BE2C (cell line): ENCODE results near the gene AIFM1.

ENCODE experiments used
- DNase-seq: peaks from one replicate; pipeline ENCODE4 v3.0.0-alpha.2; 2020
- H3K27me3 ChIP-seq: fragments of 250-450 bp; sonication (Bioruptor Pico); 2 replicates; pipeline ENCODE4 v1.5.1; 2020; ENCODE audit warnings: mild to moderate bottlenecking
- H3K36me3 ChIP-seq: fragments of 250-450 bp; sonication (Bioruptor Pico); 2 replicates; pipeline ENCODE4 v1.5.1; 2020; ENCODE audit warnings: mild to moderate bottlenecking
- H3K4me1 ChIP-seq: fragments of 250-450 bp; sonication (Bioruptor Pico); 2 replicates; pipeline ENCODE4 v1.5.1; 2020
- H3K4me3 ChIP-seq: 2 replicates; pipeline ENCODE4 v1.5.1; 2011; ENCODE audit warnings: low read depth, low read length
- H3K9me3 ChIP-seq: fragments of 250-450 bp; sonication (Bioruptor Pico); 2 replicates; pipeline ENCODE4 v1.5.1; 2020
- CTCF ChIP-seq: IDR thresholded peaks from 2 replicates; pipeline ENCODE4 v1.5.1; 2012; ENCODE audit warnings: mild to moderate bottlenecking, low read depth, low read length

Gene AIFM1

GRCh38 chrX:130085551-130086446 lies 79.8 kb downstream of the AIFM1 start:
- Histone ChIP-seq H3K4me3 (no peak overlapping the region), H3K4me1 (peaks cover 10% of the 10 kb centered on the region), H3K9me3 (no peaks in the 10 kb centered on the region), H3K27me3 (no peaks in the 10 kb centered on the region), H3K36me3 (no peaks in the 10 kb centered on the region)
- TF ChIP-seq CTCF = no peak
- no peak for DNase-seq

- no peak overlapping the region for H3K4me3 ChIP-seq
- H3K9me3 ChIP-seq = no peaks in the 10 kb centered on the region
- H3K36me3 ChIP-seq = no peaks in the 10 kb centered on the region
- H3K27me3 ChIP-seq = no peaks in the 10 kb centered on the region
- no peak for DNase-seq
- H3K4me1 ChIP-seq = peaks cover 10% of the 10 kb centered on the region
- no peak for TF ChIP-seq CTCF
Observed at GRCh38 chrX:130084631-130085237, 80.9 kb downstream of the AIFM1 start.

- no peak overlapping the region for H3K4me3 ChIP-seq
- H3K4me1 ChIP-seq = peaks cover 10% of the 10 kb centered on the region
- H3K9me3 ChIP-seq = no peaks in the 10 kb centered on the region
- no peaks in the 10 kb centered on the region for H3K36me3 ChIP-seq
- TF ChIP-seq CTCF = no peak
- H3K27me3 ChIP-seq = no peaks in the 10 kb centered on the region
- DNase-seq = no peak
Observed at GRCh38 chrX:130083656-130084382, 81.8 kb downstream of the AIFM1 start.

- Histone ChIP-seq H3K4me1 (peaks cover 10% of the 10 kb centered on the region), H3K4me3 (no peak overlapping the region)
- DNase-seq = no peak
Observed at GRCh38 chrX:130083107-130083490, 82.5 kb downstream of the AIFM1 start.

GRCh38 chrX:130082244-130083106 lies 83.2 kb downstream of the AIFM1 start:
- Histone ChIP-seq H3K4me3 (no peak overlapping the region), H3K9me3 (no peaks in the 10 kb centered on the region), H3K27me3 (no peaks in the 10 kb centered on the region), H3K4me1 (peaks cover 10% of the 10 kb centered on the region), H3K36me3 (no peaks in the 10 kb centered on the region)
- DNase-seq = no peak
- TF ChIP-seq CTCF = no peak

More at GRCh38 chrX:130083107-130083490, 82.5 kb downstream of the AIFM1 start:
- H3K9me3 ChIP-seq = no peaks in the 10 kb centered on the region
- no peaks in the 10 kb centered on the region for H3K27me3 ChIP-seq
- no peaks in the 10 kb centered on the region for H3K36me3 ChIP-seq
- TF ChIP-seq CTCF = no peak
